ENCODE results near the gene ATG2A. TPM values are rescaled to one million over a fixed set of nuclear protein-coding genes. Genes with fewer than 3 reads are reported as not detected.
A peak's percentile ranks its signal among the peaks of the same experiment; 100 is the strongest.

ATG2A gene
- polyA plus RNA-seq, 1 donor (not counting 4 experiments of a cell fraction or from before 2014, with no cell fraction given), result 2.4 TPM

DNA sequence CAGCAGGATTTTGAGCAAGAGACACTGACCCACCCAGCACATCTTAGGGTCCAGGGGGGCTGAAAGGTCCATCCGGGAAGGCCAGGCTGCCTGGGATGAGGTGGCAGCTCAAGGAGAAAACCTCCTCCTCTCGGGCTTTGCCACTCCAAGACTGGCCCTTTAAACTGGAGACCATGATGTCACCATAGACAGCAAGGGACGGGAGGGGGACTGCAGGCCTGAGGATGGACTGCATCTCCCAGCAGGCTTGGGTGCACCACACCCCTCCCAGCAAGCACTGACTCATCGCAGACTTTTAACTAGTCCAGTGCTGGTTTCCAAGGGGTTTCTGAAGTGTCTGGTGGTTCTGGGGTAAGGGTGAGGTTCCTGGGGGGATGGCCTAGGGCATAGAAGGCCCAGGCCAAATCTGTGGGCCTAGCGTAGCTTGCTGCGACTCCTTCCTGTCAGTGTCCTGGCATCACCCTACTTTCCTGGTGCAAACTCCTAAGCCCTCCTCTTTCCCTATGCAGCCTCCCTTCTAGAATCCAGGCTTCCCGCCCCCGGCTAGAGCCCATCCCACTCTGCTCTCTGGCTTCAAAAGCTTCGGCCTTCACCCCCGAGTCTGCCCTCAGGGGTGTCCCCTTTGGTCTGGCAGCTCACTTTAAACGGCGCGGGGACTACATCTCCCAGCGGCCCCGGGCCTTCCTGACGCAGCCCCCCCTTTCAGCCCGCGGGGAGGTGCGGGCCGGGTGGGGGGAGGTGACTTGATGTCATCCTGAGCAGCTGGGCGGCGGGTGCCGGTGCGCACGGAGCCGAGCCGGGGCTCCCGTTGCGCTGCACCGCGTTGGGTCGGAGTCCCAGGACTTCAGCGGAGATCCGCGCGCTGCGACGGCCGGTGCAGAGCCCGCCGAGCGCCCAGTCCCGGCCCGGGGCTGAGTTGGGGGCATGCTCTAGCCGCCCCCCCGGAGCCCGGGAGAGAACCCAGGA lies 7.2 kb upstream of the ATG2A start, which contains the start of gene PPP2R5B:
Gene PPP2R5B (plus strand): TSS at position 746 of the 966 bp plus-strand sequence. CDS start 1,046 bp downstream, outside the sequence.
- peak; percentile 97 for FAIRE-seq
- peak within 1 kb of the TSS; percentile 79 for H3K9ac ChIP-seq (ENCODE audit: control insufficient read depth, extremely low read depth, insufficient read depth, low read length)
- H4K20me1 ChIP-seq (ENCODE audit: control insufficient read depth, extremely low read depth, insufficient read depth, low read length), result no peaks in the 10 kb centered on the region
- H3K36me3 ChIP-seq (ENCODE audit: control insufficient read depth in 2 of 2, extremely low read depth in 1 of 2, insufficient read depth in 2 of 2, low read length in 2 of 2), result peaks cover 7 to 14% of the 10 kb centered on the region in 2 experiments
- no peaks in the 10 kb centered on the region for H3K9me1 ChIP-seq (ENCODE audit: control insufficient read depth, extremely low read depth, insufficient read depth, low read length)
- peak within 1 kb of the TSS; percentile 89 for H3K27ac ChIP-seq (ENCODE audit: control insufficient read depth, insufficient read depth, low read length)
- peak; percentile 76 for DNase-seq (ENCODE audit: low read depth, low spot score)
- no peaks in the 10 kb centered on the region for H3K9me3 ChIP-seq (ENCODE audit: control insufficient read depth, low read depth, low read length)
- peak within 1 kb of the TSS; percentile 75 for H2AFZ ChIP-seq (ENCODE audit: control insufficient read depth, low read length)
- H3K4me1 ChIP-seq (ENCODE audit: control insufficient read depth, extremely low read depth, insufficient read depth, low read length), result peaks cover 4% of the 10 kb centered on the region
- H3K4me3 ChIP-seq (ENCODE audit: control insufficient read depth in 2 of 3, extremely low read depth in 1 of 3, insufficient read depth in 2 of 3, low read depth in 1 of 3, low read length in 3 of 3), result peak within 1 kb of the TSS; percentile 69 to 90 (median 79)
- dilution Hi-C loops (cut with MboI; ENCODE audit: extremely low pct_ligation_motif_present, low sequenced_read_pairs), result no loop called here
- H3K27me3 ChIP-seq (ENCODE audit: control insufficient read depth, extremely low read depth, insufficient read depth, low read length), result no peaks in the 10 kb centered on the region
- H3K4me2 ChIP-seq (ENCODE audit: control insufficient read depth, extremely low read depth, insufficient read depth, low read depth, low read length), result peak within 1 kb of the TSS; percentile 86
- no peaks in the 10 kb centered on the region for H3K79me2 ChIP-seq (ENCODE audit: control insufficient read depth, insufficient read depth, low read length)
- TF ChIP-seq, protein P1, sequence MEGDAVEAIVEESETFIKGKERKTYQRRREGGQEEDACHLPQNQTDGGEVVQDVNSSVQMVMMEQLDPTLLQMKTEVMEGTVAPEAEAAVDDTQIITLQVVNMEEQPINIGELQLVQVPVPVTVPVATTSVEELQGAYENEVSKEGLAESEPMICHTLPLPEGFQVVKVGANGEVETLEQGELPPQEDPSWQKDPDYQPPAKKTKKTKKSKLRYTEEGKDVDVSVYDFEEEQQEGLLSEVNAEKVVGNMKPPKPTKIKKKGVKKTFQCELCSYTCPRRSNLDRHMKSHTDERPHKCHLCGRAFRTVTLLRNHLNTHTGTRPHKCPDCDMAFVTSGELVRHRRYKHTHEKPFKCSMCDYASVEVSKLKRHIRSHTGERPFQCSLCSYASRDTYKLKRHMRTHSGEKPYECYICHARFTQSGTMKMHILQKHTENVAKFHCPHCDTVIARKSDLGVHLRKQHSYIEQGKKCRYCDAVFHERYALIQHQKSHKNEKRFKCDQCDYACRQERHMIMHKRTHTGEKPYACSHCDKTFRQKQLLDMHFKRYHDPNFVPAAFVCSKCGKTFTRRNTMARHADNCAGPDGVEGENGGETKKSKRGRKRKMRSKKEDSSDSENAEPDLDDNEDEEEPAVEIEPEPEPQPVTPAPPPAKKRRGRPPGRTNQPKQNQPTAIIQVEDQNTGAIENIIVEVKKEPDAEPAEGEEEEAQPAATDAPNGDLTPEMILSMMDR (optimal IDR thresholded peaks at IDR 0.05 in 1 of 3, IDR thresholded peaks at IDR 0.05 in 1 of 3, conservative IDR thresholded peaks at IDR 0.05 in 1 of 3; ENCODE audit: extremely low read depth in 1 of 3, insufficient read depth in 2 of 3, low read length in 3 of 3), result no peak
- no peak for TF ChIP-seq EZH2 (IDR thresholded peaks at IDR 0.05; ENCODE audit: low read length)

DNA sequence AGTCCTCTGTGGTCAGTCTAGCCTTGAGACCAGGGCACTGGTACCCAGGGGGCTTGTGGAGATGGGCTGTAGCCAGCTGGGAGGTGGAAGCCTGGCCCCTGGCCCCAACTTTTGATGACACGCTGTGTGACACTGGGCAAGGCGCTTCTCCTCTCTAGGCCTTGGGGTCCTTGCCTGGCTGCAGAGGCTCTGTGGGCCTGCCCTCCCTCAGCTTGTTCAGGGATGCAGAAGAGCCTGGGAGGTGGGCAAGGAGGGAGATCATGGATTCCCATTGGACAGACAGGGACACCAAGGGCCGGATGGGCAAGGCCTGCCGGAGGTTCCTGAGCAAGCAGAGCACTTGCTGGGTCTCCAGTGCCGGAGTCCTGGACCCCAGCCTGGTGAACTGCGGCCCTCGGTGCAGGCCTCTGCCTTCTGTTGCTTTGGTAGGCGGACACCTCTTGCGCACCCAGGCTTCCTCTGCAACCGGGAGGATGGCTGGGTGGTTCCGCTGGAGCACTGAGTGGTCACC lies 6.2 kb upstream of the ATG2A start:
- Histone ChIP-seq H4K20me1 (ENCODE audit: control insufficient read depth, extremely low read depth, insufficient read depth, low read length) (no peaks in the 10 kb centered on the region), H3K9ac (ENCODE audit: control insufficient read depth, extremely low read depth, insufficient read depth, low read length) (no peak overlapping the region), H3K9me3 (ENCODE audit: control insufficient read depth, low read depth, low read length) (no peaks in the 10 kb centered on the region), H3K27me3 (ENCODE audit: control insufficient read depth, extremely low read depth, insufficient read depth, low read length) (no peaks in the 10 kb centered on the region), H3K9me1 (ENCODE audit: control insufficient read depth, extremely low read depth, insufficient read depth, low read length) (no peaks in the 10 kb centered on the region), H3K27ac (ENCODE audit: control insufficient read depth, insufficient read depth, low read length) (no peak overlapping the region), H3K4me1 (ENCODE audit: control insufficient read depth, extremely low read depth, insufficient read depth, low read length) (peaks cover 4% of the 10 kb centered on the region), H3K4me3 (ENCODE audit: control insufficient read depth in 2 of 3, extremely low read depth in 1 of 3, insufficient read depth in 2 of 3, low read depth in 1 of 3, low read length in 3 of 3) (no peak overlapping the region), H3K79me2 (ENCODE audit: control insufficient read depth, insufficient read depth, low read length) (no peaks in the 10 kb centered on the region), H3K4me2 (ENCODE audit: control insufficient read depth, extremely low read depth, insufficient read depth, low read depth, low read length) (no peak overlapping the region), H3K36me3 (ENCODE audit: control insufficient read depth in 2 of 2, extremely low read depth in 1 of 2, insufficient read depth in 2 of 2, low read length in 2 of 2) (peaks cover 5 to 9% of the 10 kb centered on the region in 2 experiments), H2AFZ (ENCODE audit: control insufficient read depth, low read length) (no peak overlapping the region)
- FAIRE-seq (no peak), DNase-seq (ENCODE audit: low read depth, low spot score) (no peak)
- dilution Hi-C loops (cut with MboI; ENCODE audit: extremely low pct_ligation_motif_present, low sequenced_read_pairs), result no loop called here
- no peak for TF ChIP-seq EZH2 (IDR thresholded peaks at IDR 0.05; ENCODE audit: low read length)
- TF ChIP-seq, protein P1 (optimal IDR thresholded peaks at IDR 0.05 in 1 of 3, IDR thresholded peaks at IDR 0.05 in 1 of 3, conservative IDR thresholded peaks at IDR 0.05 in 1 of 3; ENCODE audit: extremely low read depth in 1 of 3, insufficient read depth in 2 of 3, low read length in 3 of 3), result no peak

All from keratinocyte (primary cell).